HG03159 (cell line): Measurements from ENCODE around the gene CYP2E1.
"Not testable (repeated sequence)": the region's sequence is repeated elsewhere in the genome, so short reads cannot be mapped to it uniquely, and the experiment has no call there.

Experiments used
- ATAC-seq: cut with Tn5 transposase; IDR thresholded peaks from one replicate; pipeline ENCODE4 v1.9.1; 2021; ENCODE audit warnings: mild to moderate bottlenecking, moderate library complexity; ENCODE audit not compliant: unreplicated experiment

The CYP2E1 gene

GRCh38 chr10:133528296-133528844 lies 1.2 kb downstream of the CYP2E1 start:
- ATAC-seq, result no peak

GRCh38 chr10:133528845-133529575 lies 1.8 kb downstream of the CYP2E1 start:
- ATAC-seq, result no peak

DNA sequence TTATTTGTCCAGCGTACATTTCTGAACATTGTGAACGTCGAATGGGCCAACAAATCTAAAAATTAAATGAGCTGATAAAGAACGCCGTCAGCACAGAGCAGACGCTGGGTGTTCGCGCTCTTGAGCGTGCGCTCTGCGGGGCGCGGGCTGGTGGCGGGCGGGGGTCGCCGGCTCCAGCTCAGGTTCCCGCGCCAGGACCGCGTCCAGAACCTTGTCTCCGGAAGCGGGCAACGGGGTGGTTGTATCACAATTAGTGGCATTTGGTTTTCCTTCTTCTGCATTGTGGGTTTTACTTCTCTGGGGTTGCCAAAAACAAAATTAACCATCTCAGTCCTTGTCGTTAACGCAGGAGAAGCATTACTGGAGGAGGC lies 2.4 kb downstream of the CYP2E1 start:
- ATAC-seq, result no peak

- ATAC-seq, result no peak
Observed at GRCh38 chr10:133530506-133530905, 3.3 kb downstream of the CYP2E1 start.

DNA sequence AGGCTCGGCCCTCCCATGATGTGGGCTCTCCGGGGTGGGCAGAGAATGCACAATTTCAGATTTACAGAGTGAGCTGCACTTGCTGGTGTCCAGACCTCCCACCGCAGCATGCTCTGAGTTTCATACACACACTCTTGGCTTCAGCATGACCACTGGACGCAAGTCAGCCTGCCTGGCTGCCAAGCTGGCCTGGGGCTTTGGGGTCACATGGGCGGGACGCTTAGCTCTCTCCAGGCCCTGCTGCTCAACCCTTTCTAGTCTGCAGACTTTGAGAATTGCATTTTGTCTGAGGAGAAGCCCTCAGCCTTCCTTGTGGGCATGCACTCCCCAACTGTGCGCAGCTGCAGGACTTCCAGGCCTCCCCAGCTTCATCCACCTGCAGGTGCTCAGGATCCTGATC lies 5.7 kb downstream of the CYP2E1 start:
- no peak for ATAC-seq

DNA sequence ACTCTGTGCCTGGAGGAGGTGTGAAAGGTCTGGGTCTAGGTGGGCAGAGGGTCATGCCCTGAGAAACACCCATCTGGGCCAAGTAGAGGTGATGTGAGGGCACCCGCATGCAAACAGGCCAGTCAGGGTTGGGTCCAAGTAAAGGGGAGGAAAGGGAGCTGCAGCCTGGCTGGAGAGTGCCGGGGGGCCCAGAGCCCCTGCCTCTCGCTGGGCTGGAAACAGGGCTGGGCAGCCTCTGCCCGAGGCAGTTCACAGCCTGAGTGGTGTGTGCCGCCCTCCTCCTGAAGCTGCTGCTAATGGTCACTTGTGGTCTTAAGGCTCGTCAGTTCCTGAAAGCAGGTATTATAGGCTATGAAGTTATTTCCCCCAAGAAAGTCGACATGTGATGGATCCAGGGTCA lies 7.3 kb downstream of the CYP2E1 start:
- ATAC-seq, result no peak

GRCh38 chr10:133536198-133536597 lies 9.0 kb downstream of the CYP2E1 start:
- ATAC-seq, result no peak

GRCh38 chr10:133537546-133538545 lies 10.7 kb downstream of the CYP2E1 start:
- no peak for ATAC-seq

DNA sequence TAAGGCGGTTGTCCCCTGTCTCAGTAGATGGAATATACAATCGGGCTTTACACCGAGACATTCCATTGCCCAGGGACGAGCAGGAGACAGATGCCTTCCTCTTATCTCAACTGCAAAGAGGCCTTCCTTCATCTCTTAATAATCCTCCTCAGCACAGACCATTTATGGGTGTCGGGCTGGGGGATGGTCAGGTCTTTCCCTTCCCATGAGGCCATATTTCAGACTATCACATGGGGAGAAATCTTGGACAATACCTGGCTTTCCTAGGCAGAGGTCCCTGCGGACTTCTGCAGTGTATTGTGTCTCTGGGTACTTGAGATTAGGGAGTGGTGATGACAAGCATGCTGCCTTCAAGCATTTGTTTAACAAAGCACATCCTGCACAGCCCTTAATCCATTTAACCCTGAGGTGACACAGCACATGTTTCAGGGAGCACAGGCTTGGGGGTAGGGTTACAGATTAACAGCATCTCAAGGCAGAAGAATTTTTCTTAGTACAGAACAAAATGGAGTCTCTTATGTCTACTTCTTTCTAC lies 14.3 kb downstream of the CYP2E1 start:
- not testable (repeated sequence) for ATAC-seq

DNA sequence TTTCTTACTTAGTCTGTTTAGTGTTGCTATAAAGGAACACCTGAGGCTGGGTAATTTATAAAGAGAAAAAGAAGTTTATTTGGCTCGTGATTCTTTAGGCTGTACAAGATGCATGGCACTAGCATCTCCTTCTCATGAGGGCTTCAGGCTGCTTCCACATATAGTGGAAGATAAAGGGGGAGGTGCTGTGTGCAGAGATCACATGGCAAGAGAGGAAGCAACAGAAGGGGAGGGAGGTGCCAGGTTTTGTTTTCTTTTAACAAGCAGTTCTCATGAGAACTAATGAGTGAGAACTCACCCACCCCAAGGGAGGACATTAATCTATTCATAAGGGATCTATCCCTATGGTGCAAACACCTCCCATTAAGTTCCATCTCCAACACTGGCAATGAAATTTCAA lies 17.3 kb downstream of the CYP2E1 start:
- no peak for ATAC-seq

GRCh38 chr10:133554600-133554999 lies 27.4 kb downstream of the CYP2E1 start:
- ATAC-seq, result no peak

GRCh38 chr10:133555521-133555920 lies 28.4 kb downstream of the CYP2E1 start:
- ATAC-seq, result no peak

DNA sequence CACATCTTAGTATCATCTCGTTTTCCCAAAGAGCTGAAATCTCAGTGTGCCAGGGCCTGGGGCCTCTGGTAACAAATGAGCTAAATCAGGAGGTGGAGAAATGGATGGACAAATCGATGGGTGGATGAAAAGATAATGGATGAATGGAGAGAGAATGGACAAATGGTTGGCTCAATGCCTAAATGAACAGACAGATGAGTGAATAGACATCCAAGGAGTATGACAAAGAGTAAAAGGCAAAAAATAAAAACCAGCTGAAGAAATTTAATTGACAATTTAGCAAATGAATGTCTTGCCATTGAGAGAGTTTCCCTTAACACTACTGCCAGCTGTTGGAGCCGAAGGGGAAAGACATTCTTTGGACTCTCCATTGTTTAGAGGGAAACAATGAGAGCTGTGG lies 30.2 kb downstream of the CYP2E1 start:
- ATAC-seq, result no peak

- ATAC-seq, result no peak
Observed at GRCh38 chr10:133559216-133559615, 32.1 kb downstream of the CYP2E1 start.

- ATAC-seq, result no peak
Observed at GRCh38 chr10:133564816-133565215, 37.7 kb downstream of the CYP2E1 start.

DNA sequence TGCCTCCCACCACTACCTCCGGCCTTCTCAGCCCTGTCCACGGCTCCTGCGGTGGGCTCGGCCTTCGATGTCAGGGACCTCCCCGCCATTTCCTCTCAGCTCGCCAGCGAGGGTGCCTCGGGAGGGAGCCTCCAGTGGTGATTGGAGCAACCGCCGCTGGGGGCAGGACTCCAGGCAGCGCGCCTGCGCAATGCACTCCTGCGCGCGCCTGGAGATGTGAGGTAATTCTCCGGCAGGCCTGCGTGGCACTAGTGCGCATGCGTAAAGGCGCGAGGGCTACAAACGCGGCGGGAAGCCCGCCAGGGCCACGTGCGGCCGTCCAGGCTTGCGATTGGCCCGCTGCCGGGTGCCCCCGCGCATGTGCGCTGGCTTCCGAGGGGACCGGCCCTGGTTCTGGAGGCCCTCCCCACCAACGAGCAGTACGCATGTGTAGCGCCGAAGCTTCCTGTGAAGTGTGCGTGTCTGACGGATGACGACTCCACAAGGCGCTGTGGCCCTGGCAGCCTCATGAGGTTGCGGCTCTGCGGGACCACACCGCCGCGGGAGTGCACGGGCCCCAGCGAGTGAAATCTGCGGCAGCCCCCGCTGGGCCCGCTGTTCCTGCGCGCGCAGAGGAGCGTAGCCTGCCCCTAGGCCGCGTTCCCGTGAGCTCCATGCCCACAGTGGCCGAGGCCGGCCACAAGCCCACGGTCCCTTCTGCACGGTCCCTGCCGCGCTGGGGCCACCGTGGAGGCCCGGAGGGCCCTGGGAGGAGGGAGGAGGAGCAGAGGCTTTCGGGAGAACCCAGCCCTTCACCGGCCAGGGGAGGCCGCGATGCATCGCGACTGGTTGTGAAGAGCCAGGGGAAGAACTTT lies 38.5 kb downstream of the CYP2E1 start, which contains the start of gene SYCE1:
TSS of gene SYCE1 (minus strand) at position 143 of the 854 bp plus-strand sequence. CDS start at position 89, 54 bp downstream.
- no peak for ATAC-seq

- ATAC-seq, result no peak
Observed at GRCh38 chr10:133567119-133567518, 40.0 kb downstream of the CYP2E1 start.

DNA sequence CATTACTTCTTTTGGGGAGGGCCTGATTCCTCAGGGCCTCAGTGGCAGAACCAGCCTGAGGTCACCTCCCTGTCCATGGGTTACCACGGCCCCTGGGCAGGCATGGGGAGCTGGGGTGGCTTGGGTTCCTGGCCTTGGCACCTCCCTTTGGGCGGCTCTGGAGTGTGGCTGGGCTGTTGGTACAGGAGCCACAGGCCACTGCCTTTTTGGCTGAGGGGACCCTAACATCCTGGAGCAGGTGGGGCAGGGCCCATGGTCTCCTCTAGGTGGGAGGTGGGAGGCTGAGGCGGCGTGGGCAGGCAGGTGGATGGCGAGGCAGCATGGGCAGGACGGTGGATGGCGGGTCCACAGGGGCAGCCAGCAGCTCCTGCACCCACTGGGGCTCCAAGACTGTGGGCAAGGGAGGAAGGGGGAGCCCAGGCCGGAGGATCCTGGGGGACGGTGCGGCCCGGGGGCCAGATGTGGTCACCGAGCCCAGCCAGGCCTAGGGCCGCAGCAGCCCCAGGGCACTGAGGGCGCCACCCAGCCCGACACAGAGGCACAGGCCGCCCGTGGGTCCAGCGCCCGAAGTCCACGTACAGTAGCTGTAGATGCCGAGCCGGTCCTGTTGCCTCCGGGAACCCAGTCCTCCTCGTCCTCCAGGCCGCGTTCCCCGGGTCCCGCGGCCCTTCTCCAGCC lies 40.6 kb downstream of the CYP2E1 start:
- no peak for ATAC-seq

- ATAC-seq, result no peak
Observed at GRCh38 chr10:133568287-133568614, 41.1 kb downstream of the CYP2E1 start.
